Natural killer cell (primary cell): ENCODE results near the gene NACC2. TPM values are rescaled to one million over a fixed set of nuclear protein-coding genes. Genes with fewer than 3 reads are reported as not detected.

Experiments
- ATAC-seq, 3 donors: fragments of 150-1000 bp in 2 of 3; fragments of 200-7000 bp in 1 of 3; cut with Tn5 transposase; 1 replicate in 1 of 3; 2 replicates in 2 of 3; pipeline ENCODE4 v1.10.0; 2021; ENCODE audit warnings: mild to moderate bottlenecking in 2 of 3, moderate library complexity in 2 of 3
- DNase-seq, 2 donors: peaks; one replicate each; pipeline versions ENCODE4 v3.0.0 to v3.0.0-alpha.2; 2013 to 2021; ENCODE audit warnings: mixed read lengths in 1 of 2
- H3K27ac ChIP-seq: one replicate; pipeline ENCODE4 v1.5.1; 2013; ENCODE audit warnings: mild to moderate bottlenecking, low read length
- H3K27me3 ChIP-seq: one replicate; pipeline ENCODE4 v1.6.1; 2013; ENCODE audit warnings: low read length; ENCODE audit not compliant: control insufficient read depth, insufficient read depth
- H3K36me3 ChIP-seq: one replicate; pipeline ENCODE4 v1.6.1; 2013; ENCODE audit warnings: low read length; ENCODE audit not compliant: control insufficient read depth, insufficient read depth
- H3K4me1 ChIP-seq: one replicate; pipeline ENCODE4 v1.6.1; 2013; ENCODE audit warnings: low read length; ENCODE audit not compliant: control insufficient read depth, insufficient read depth
- H3K4me3 ChIP-seq: one replicate; pipeline ENCODE4 v1.5.1; 2013; ENCODE audit warnings: low read length
- H3K9me3 ChIP-seq: one replicate; pipeline ENCODE4 v1.6.1; 2013; ENCODE audit warnings: low read length; ENCODE audit not compliant: control insufficient read depth, insufficient read depth
- H3K27ac Mint-ChIP-seq, 2 donors: one replicate each; pipeline ENCODE4 v1.8.0; 2022; ENCODE audit warnings: mild to moderate bottlenecking in 2 of 2, mixed read lengths in 2 of 2, moderate library complexity in 1 of 2
- H3K27me3 Mint-ChIP-seq, 2 donors: one replicate each; pipeline ENCODE4 v1.8.0; 2022; ENCODE audit warnings: low read depth in 2 of 2, mixed read lengths in 2 of 2
- H3K36me3 Mint-ChIP-seq: one replicate; pipeline ENCODE4 v1.8.0; 2022; ENCODE audit warnings: mixed read lengths
- H3K4me1 Mint-ChIP-seq, 2 donors: one replicate each; pipeline ENCODE4 v1.8.0; 2022; ENCODE audit warnings: mixed read lengths in 2 of 2
- H3K4me3 Mint-ChIP-seq: one replicate; pipeline ENCODE4 v1.8.0; 2022; ENCODE audit warnings: mild to moderate bottlenecking, moderate library complexity, mixed read lengths
- H3K9me3 Mint-ChIP-seq, 2 donors: one replicate each; pipeline ENCODE4 v1.8.0; 2022; ENCODE audit warnings: mixed read lengths in 2 of 2
- CTCF ChIP-seq: fragments of 200-600 bp; IDR thresholded peaks from one replicate; pipeline ENCODE4 v1.8.0; 2022; ENCODE audit warnings: antibody characterized with exemption
- WGBS: methylation state at CpG from one replicate; pipeline ENCODE4 v1.1.7; 2013; ENCODE audit warnings: missing lambda C conversion rate; ENCODE audit not compliant: insufficient coverage; 5-methylcytosine and 5-hydroxymethylcytosine counted together
- intact Hi-C: fragments of 100-400 bp; cut with micrococcal nuclease; formaldehyde crosslinking; loops from one replicate; pipeline ENCODE4 v1.14.2; 2022
- total RNA-seq, 4 donors: library from RNA; stranded (reverse); fragments of 120-200 nt in 1 of 4; gene quantifications; one replicate each; pipeline versions ENCODE4 v1.2.3 to v1.2.4, GENCODE V29; 2013 to 2022

NACC2 gene
- total RNA-seq, 3 donors from 2014 or later (not counting 1 experiment from before 2014, with no cell fraction given): 14.5 to 21.6 (median 21.2) TPM

GRCh38 chr9:135985459-135985774 lies 109.7 kb downstream of the NACC2 start:
- 90% methylated on average over 14 of the region's 14 CpGs for WGBS
- DNase-seq (no peak), ATAC-seq (no peak)
- H3K36me3 ChIP-seq: no peaks in the 10 kb centered on the region
- H3K27ac ChIP-seq: no peak overlapping the region
- H3K36me3 Mint-ChIP-seq: no peaks in the 10 kb centered on the region
- H3K4me1 ChIP-seq: peaks cover 15% of the 10 kb centered on the region
- H3K4me1 Mint-ChIP-seq: peaks cover 0 to 6% of the 10 kb centered on the region in 2 donors
- H3K9me3 ChIP-seq: no peaks in the 10 kb centered on the region
- no peaks in the 10 kb centered on the region for H3K27me3 ChIP-seq
- no peaks in the 10 kb centered on the region for H3K9me3 Mint-ChIP-seq
- no peak overlapping the region for H3K4me3 ChIP-seq
- TF ChIP-seq CTCF: no peak
- H3K27me3 Mint-ChIP-seq: no peaks in the 10 kb centered on the region
- no peak overlapping the region for H3K27ac Mint-ChIP-seq
- no peak overlapping the region for H3K4me3 Mint-ChIP-seq
- intact Hi-C loops: no loop called here

DNA sequence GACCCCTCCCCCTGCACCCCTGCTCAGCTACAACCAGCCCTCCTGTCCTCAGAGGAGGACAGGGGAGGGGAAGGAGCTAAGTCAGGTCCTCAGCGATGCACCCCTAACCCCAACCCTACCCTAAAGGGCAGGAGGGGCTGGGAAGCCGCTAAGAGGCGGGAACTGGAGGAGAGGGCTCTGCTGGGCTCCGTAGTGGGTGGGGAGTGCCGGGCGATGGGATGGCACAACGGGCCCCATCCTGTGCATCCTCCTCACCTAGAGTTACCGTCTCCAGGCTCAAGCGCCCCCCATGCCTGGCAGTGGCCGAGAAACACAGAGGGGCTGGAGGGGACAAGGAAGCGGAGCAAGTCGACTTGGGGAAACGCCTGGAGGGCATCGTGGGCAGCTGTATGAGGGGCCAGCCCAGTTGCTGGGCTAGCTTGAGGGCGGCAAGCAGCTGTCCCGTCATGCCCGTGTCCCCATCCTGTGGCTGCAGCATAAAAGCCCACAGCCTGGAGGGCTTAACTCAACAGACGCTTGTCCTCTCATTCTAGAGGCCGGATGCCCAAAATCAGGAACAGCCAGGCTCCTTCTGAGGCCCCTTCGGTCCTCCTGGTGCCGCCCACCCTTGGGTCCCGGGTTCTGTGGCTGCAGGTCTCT lies 110.9 kb downstream of the NACC2 start:
- Histone ChIP-seq H3K36me3 (no peaks in the 10 kb centered on the region), H3K9me3 (no peaks in the 10 kb centered on the region), H3K4me1 (peaks cover 10% of the 10 kb centered on the region), H3K27ac (no peak overlapping the region), H3K27me3 (no peaks in the 10 kb centered on the region), H3K4me3 (no peak overlapping the region)
- no peak for DNase-seq
- intact Hi-C loops: no loop called here
- H3K4me1 Mint-ChIP-seq: peaks cover 0 to under 1% of the 10 kb centered on the region in 2 donors
- WGBS: 80% methylated on average over 21 of the region's 22 CpGs
- H3K4me3 Mint-ChIP-seq: no peak overlapping the region
- ATAC-seq: no peak
- H3K27ac Mint-ChIP-seq: no peak overlapping the region
- no peak for TF ChIP-seq CTCF
- no peaks in the 10 kb centered on the region for H3K9me3 Mint-ChIP-seq
- no peaks in the 10 kb centered on the region for H3K36me3 Mint-ChIP-seq
- H3K27me3 Mint-ChIP-seq: no peaks in the 10 kb centered on the region

GRCh38 chr9:135983208-135984071 lies 111.6 kb downstream of the NACC2 start:
- no peak for ATAC-seq
- 93% methylated on average over 26 of the region's 26 CpGs for WGBS

More at GRCh38 chr9:135983208-135984071, 111.6 kb downstream of the NACC2 start:
- no peak for DNase-seq
- intact Hi-C loops: no loop called here
- peaks cover 0 to 7% of the 10 kb centered on the region in 2 donors for H3K4me1 Mint-ChIP-seq
- Histone ChIP-seq H3K4me3 (no peak overlapping the region), H3K36me3 (no peaks in the 10 kb centered on the region), H3K27me3 (no peaks in the 10 kb centered on the region), H3K9me3 (no peaks in the 10 kb centered on the region), H3K27ac (no peak overlapping the region), H3K4me1 (peaks cover 17% of the 10 kb centered on the region)
- no peak for TF ChIP-seq CTCF
- no peaks in the 10 kb centered on the region for H3K9me3 Mint-ChIP-seq
- H3K27me3 Mint-ChIP-seq: no peaks in the 10 kb centered on the region
- H3K27ac Mint-ChIP-seq: no peak overlapping the region
- no peak overlapping the region for H3K4me3 Mint-ChIP-seq
- no peaks in the 10 kb centered on the region for H3K36me3 Mint-ChIP-seq
